Coronary artery (tissue), 2 donors: ENCODE data around the gene FAM47A.

Experiments
- DNase-seq: peaks from one replicate; pipeline ENCODE4 v3.0.0-alpha.2; 2017; ENCODE audit warnings: low spot score
- H3K27ac ChIP-seq, 2 donors: fragments of 200-600 bp; sonication (generic); one replicate each; pipeline ENCODE4 v1.5.1; 2016 to 2019
- H3K4me3 ChIP-seq: fragments of 200-600 bp; sonication (generic); 2 replicates; pipeline ENCODE4 v1.5.1; 2016; ENCODE audit warnings: mild to moderate bottlenecking, moderate library complexity
- TF ChIP-seq, protein P1 (sequence below): fragments of 200-600 bp; sonication (generic); IDR thresholded peaks from one replicate; pipeline ENCODE4 v1.5.1; 2019; ENCODE audit warnings: antibody characterized with exemption

FAM47A gene

DNA sequence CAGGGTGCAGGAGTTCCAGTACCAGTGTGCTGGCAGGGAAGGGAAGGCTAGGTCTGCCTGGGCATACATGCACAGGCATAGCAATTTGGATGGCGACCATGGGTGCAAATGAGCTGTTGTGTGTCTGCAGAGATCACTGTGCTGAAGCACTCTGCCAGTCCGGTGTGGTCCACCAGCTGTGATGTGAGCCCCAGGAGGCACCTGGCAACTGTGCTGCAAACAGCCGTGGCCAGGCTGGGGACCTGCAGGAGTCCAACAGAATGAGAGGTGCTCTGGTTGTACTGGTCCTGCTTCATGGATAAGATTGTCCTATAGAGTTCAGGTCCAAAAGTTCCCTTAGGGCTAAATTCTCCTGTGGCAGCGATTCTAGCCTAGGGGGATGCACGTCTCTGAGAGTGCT, 6.1 kb downstream of the FAM47A start:
- H3K27ac ChIP-seq: no peak overlapping the region
- TF ChIP-seq, protein P1, sequence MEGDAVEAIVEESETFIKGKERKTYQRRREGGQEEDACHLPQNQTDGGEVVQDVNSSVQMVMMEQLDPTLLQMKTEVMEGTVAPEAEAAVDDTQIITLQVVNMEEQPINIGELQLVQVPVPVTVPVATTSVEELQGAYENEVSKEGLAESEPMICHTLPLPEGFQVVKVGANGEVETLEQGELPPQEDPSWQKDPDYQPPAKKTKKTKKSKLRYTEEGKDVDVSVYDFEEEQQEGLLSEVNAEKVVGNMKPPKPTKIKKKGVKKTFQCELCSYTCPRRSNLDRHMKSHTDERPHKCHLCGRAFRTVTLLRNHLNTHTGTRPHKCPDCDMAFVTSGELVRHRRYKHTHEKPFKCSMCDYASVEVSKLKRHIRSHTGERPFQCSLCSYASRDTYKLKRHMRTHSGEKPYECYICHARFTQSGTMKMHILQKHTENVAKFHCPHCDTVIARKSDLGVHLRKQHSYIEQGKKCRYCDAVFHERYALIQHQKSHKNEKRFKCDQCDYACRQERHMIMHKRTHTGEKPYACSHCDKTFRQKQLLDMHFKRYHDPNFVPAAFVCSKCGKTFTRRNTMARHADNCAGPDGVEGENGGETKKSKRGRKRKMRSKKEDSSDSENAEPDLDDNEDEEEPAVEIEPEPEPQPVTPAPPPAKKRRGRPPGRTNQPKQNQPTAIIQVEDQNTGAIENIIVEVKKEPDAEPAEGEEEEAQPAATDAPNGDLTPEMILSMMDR: no peak
- H3K4me3 ChIP-seq: no peak overlapping the region
- no peak for DNase-seq

DNA sequence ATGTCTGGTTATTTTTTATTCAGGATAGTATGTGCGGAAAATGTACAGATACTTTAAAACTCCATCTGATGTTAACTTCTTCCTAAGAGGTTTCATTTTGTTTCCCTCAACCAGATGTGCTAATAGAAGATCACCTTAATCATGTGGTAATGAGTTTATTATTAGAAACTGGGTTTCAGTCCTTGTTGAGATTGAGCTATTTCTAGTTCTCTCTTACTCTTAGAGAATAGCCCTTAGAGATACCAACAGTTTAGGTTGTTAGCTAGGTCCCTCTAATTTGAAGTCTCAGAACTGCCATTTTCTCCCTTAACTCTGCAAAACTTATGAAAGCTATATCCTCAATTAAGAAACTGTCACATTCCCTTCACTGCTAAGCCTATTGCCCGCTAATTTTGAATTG, 13.0 kb downstream of the FAM47A start:
- no peak for DNase-seq
- Histone ChIP-seq H3K4me3 (no peak overlapping the region), H3K27ac (no peak overlapping the region)
- TF ChIP-seq, protein P1: no peak

DNA sequence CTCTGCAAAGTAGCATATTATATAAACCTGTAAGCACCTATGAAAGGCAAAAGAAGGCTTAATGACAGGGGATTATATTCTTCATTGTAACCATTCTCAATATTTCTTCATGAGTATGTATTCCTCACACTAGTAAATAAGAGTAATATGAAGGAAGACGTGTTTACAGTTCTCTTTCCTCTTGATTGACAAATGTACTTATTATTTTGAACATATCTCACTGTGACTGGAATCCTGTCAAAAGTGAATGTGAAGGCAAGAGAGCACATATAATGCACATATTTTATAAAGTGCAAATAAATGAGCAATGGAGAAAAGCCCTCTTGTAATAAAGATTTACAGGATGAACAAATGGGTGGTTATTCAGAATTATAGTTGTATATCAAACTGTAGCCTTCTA, 19.7 kb downstream of the FAM47A start:
- DNase-seq: no peak
- H3K27ac ChIP-seq: no peak overlapping the region
- TF ChIP-seq, protein P1: no peak
- H3K4me3 ChIP-seq: no peak overlapping the region
